Fibroblast of lung (primary cell): ENCODE measurements around the gene MDK. TPM values are rescaled to one million over a fixed set of nuclear protein-coding genes. Genes with fewer than 3 reads are reported as not detected.
A peak's percentile ranks its signal among the peaks of the same experiment; 100 is the strongest.

Experiments used
- DNase-seq, 2 donors: peaks; one replicate each; pipeline versions ENCODE4 v3.0.0 to v3.0.0-alpha.2; 2010; ENCODE audit warnings: low read depth in 2 of 2
- H2AFZ ChIP-seq: 2 replicates; pipeline ENCODE4 v1.5.1; 2012; ENCODE audit warnings: low read length, control low read depth, inconsistent platforms
- H3K27ac ChIP-seq: 2 replicates; pipeline ENCODE4 v1.5.1; 2011; ENCODE audit warnings: low read length, control low read depth; ENCODE audit not compliant: insufficient read depth
- H3K27me3 ChIP-seq: 2 replicates; pipeline ENCODE4 v1.5.1; 2011; ENCODE audit warnings: mild to moderate bottlenecking, low read length; ENCODE audit not compliant: control insufficient read depth, insufficient read depth
- H3K36me3 ChIP-seq: 2 replicates; pipeline ENCODE4 v1.5.1; 2011; ENCODE audit warnings: low read length; ENCODE audit not compliant: control insufficient read depth, insufficient read depth
- H3K4me1 ChIP-seq: 2 replicates; pipeline ENCODE4 v1.5.1; 2011; ENCODE audit warnings: low read length; ENCODE audit not compliant: control insufficient read depth, insufficient read depth; ENCODE audit errors: extremely low read depth
- H3K4me2 ChIP-seq: 2 replicates; pipeline ENCODE4 v1.5.1; 2011; ENCODE audit warnings: low read length, control low read depth; ENCODE audit not compliant: insufficient read depth; ENCODE audit errors: extremely low read depth
- H3K4me3 ChIP-seq, 4 experiments: fragments of 200-600 bp in 1 of 4; sonication (generic) in 1 of 4; replicated peaks in 1 of 4; 2 replicates each; pipeline ENCODE4 v1.5.1; 2011 to 2016; ENCODE audit warnings: low read length in 4 of 4, low read depth in 3 of 4, mild to moderate bottlenecking in 3 of 4, control low read depth in 2 of 4, inconsistent platforms in 1 of 4, mixed read lengths in 1 of 4; ENCODE audit not compliant: insufficient read depth in 1 of 4; ENCODE audit errors: control extremely low read depth in 1 of 4
- H3K79me2 ChIP-seq: 2 replicates; pipeline ENCODE4 v1.5.1; 2012; ENCODE audit warnings: mild to moderate bottlenecking, low read length, inconsistent platforms; ENCODE audit not compliant: control insufficient read depth, insufficient read depth
- H3K9ac ChIP-seq: 2 replicates; pipeline ENCODE4 v1.5.1; 2011; ENCODE audit warnings: mild to moderate bottlenecking, low read length, control low read depth; ENCODE audit not compliant: insufficient read depth
- H3K9me3 ChIP-seq: 2 replicates; pipeline ENCODE4 v1.5.1; 2012; ENCODE audit warnings: low read depth, low read length; ENCODE audit not compliant: control insufficient read depth, insufficient read depth
- H4K20me1 ChIP-seq: 2 replicates; pipeline ENCODE4 v1.5.1; 2011; ENCODE audit warnings: low read length; ENCODE audit not compliant: control insufficient read depth, insufficient read depth; ENCODE audit errors: extremely low read depth
- CTCF ChIP-seq, 2 donors: IDR thresholded peaks in 1 of 2; conservative IDR thresholded peaks in 1 of 2; 1 replicate in 1 of 2; 2 replicates in 1 of 2; pipeline ENCODE4 v1.5.1; 2011 to 2012; ENCODE audit warnings: low read length in 2 of 2, control low read depth in 1 of 2, inconsistent platforms in 1 of 2, low read depth in 1 of 2, mild to moderate bottlenecking in 1 of 2
- EZH2 ChIP-seq: IDR thresholded peaks from 2 replicates; pipeline ENCODE4 v1.5.1; 2012; ENCODE audit warnings: low read length, control low read depth, mild to moderate bottlenecking; ENCODE audit errors: missing control alignments
- polyA plus RNA-seq, 2 donors: library from polyadenylated mRNA; depleted of rRNA in 1 of 2; stranded (reverse) in 1 of 2; unstranded in 1 of 2; fragments of >200 nt; gene quantifications; 2 replicates each; pipeline ENCODE4 v1.2.1, GENCODE V29; 2011 to 2012; ENCODE audit warnings: missing spikeins in 1 of 2
- total RNA-seq: library from RNA; depleted of rRNA; stranded (reverse); fragments of >200 nt; gene quantifications from 2 replicates; pipeline ENCODE4 v1.2.1, GENCODE V29; 2014

Gene MDK
- total and polyA plus RNA-seq, 2 donors (not counting 1 experiment from before 2014, with no cell fraction given) = 44.6 to 131 TPM

- peaks cover 33% of the 10 kb centered on the region for H3K27me3 ChIP-seq
- no peaks in the 10 kb centered on the region for H3K36me3 ChIP-seq
- H3K9me3 ChIP-seq = no peaks in the 10 kb centered on the region
- no peak overlapping the region for H2AFZ ChIP-seq
- H3K9ac ChIP-seq = no peak overlapping the region
- peak overlapping the region; percentile 89 for H3K4me2 ChIP-seq
- H4K20me1 ChIP-seq = peaks cover 1% of the 10 kb centered on the region
- no peak overlapping the region for H3K27ac ChIP-seq
- DNase-seq = no peak
- H3K4me1 ChIP-seq = peaks cover 5% of the 10 kb centered on the region
- no peak overlapping the region for H3K4me3 ChIP-seq
- TF ChIP-seq EZH2 = peak; percentile 65
- no peak for TF ChIP-seq CTCF (conservative IDR thresholded peaks at IDR 0.05 in 1 of 2, IDR thresholded peaks at IDR 0.05 in 1 of 2; ENCODE audit: low read depth in 1 of 2, low read length in 2 of 2)
- H3K79me2 ChIP-seq = no peaks in the 10 kb centered on the region
These were observed 7.4 kb downstream of the MDK start for GRCh38 chr11:46388619-46389449.

- peak; percentile 52 to 55 for DNase-seq
- no peak overlapping the region for H3K9ac ChIP-seq
- H3K36me3 ChIP-seq = no peaks in the 10 kb centered on the region
- H3K79me2 ChIP-seq = no peaks in the 10 kb centered on the region
- H3K27ac ChIP-seq = no peak overlapping the region
- peaks cover 1% of the 10 kb centered on the region for H4K20me1 ChIP-seq
- peaks cover 5% of the 10 kb centered on the region for H3K4me1 ChIP-seq
- peak overlapping the region; percentile 89 for H3K4me2 ChIP-seq
- H2AFZ ChIP-seq = no peak overlapping the region
- peaks cover 33% of the 10 kb centered on the region for H3K27me3 ChIP-seq
- peak; percentile 97 for TF ChIP-seq EZH2
- peak; percentile 58 to 72 for TF ChIP-seq CTCF (conservative IDR thresholded peaks at IDR 0.05 in 1 of 2, IDR thresholded peaks at IDR 0.05 in 1 of 2; ENCODE audit: low read depth in 1 of 2, low read length in 2 of 2)
- H3K9me3 ChIP-seq = no peaks in the 10 kb centered on the region
- peak overlapping the region; percentile 34 to 60 (median 50) for H3K4me3 ChIP-seq
These were observed 8.2 kb downstream of the MDK start for GRCh38 chr11:46389450-46390330.
